ENCODE data around the gene ASCC3.

- no peak for TF ChIP-seq CTCF (IDR thresholded peaks at IDR 0.05)
- no peak for TF ChIP-seq ZFX (IDR thresholded peaks at IDR 0.05; ENCODE audit: borderline replicate concordance)
Measured at GRCh38 chr6:100862063-100862462, 19.1 kb downstream of the ASCC3 start.

Measured in 22Rv1 (cell line).